ENCODE results near the gene TACR1. TPM values are rescaled to one million over a fixed set of nuclear protein-coding genes. Genes with fewer than 3 reads are reported as not detected.
A peak's percentile ranks its signal among the peaks of the same experiment; 100 is the strongest.

The TACR1 gene
- total RNA-seq, 4 donors from 2014 or later, result 0.14 to 10.1 (median 0.18) TPM

DNA sequence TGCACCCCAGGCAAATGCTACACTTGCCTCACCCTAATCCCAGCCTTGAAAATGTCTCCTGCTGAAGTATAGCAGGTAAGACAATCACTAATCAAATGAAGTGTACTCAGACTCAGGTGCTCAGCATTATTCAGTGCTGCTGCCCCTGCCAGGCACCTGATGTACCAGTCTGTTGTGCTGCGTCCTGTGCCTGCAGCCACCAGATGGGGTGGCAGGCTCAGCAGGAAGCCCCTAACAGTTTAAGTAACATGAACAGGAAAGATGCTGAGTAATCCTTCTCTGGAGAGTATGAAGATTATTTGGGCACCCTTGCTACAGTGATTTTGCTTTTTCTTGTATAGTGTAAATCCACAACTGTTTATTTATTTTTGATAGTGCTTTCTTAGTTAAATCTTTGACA lies 69.1 kb downstream of the TACR1 start:
- Histone ChIP-seq H3K27ac (no peak overlapping the region), H3K27me3 (no peaks in the 10 kb centered on the region), H3K9me3 (no peaks in the 10 kb centered on the region), H3K4me3 (no peak overlapping the region), H3K36me3 (no peaks in the 10 kb centered on the region), H3K4me1 (peaks cover 0 to 11% (median 5%) of the 10 kb centered on the region in 4 donors)
- in situ Hi-C loops (cut with MboI; ENCODE audit: low pct_ligation_motif_present in 1 of 4, low pct_unique_long_range_greater_than_20kb in 1 of 4, low sequenced_read_pairs in 3 of 4), result no loop called here
- 40% methylated on average over 1 of the region's 1 CpG; no CpG with 5 or more reads in 1 of the 2 donors for whole genome bisulfite sequencing, 2 donors (ENCODE audit: low coverage in 1 of 2)
- TF ChIP-seq CTCF (IDR thresholded peaks at IDR 0.05) (no peak), EP300 (IDR thresholded peaks at IDR 0.05; ENCODE audit: low read depth) (no peak), POLR2A (IDR thresholded peaks at IDR 0.05) (no peak), POLR2AphosphoS5 (IDR thresholded peaks at IDR 0.05) (no peak)
- no peak for DNase-seq
- intact Hi-C loops (cut with DNase I; ENCODE audit: low total_unique reads), result no loop called here

DNA sequence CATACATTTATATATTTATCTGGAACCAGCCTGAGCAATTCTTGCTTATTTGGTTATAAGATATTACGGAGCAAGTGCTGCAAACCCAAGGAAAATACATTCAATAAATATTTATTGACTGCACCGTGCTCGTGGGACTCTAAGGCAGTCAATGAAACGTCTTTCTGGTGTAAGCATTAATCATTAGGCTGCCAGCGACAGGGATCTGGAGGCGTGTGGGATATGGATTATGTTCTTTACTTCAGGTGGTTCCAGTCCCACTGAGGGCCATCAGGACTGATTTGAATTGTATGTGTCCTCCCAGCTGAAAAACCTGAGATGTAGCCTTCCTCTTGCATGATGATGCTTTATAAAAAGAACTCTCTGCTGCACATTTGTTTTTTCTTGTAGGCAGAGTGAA lies 75.4 kb downstream of the TACR1 start:
- in situ Hi-C loops (cut with MboI; ENCODE audit: low pct_ligation_motif_present in 1 of 4, low pct_unique_long_range_greater_than_20kb in 1 of 4, low sequenced_read_pairs in 3 of 4), result no loop called here
- H3K27me3 ChIP-seq, result no peaks in the 10 kb centered on the region
- H3K4me3 ChIP-seq, result no peak overlapping the region
- intact Hi-C loops (cut with DNase I; ENCODE audit: low total_unique reads), result no loop called here
- H3K36me3 ChIP-seq, result no peaks in the 10 kb centered on the region
- WGBS, 2 donors (ENCODE audit: low coverage in 1 of 2), result 82 to 100% methylated on average over 1 to 6 of the region's 6 CpGs
- no peaks in the 10 kb centered on the region for H3K4me1 ChIP-seq
- no peak overlapping the region for H3K27ac ChIP-seq
- H3K9me3 ChIP-seq, result no peaks in the 10 kb centered on the region
- DNase-seq, result no peak
- TF ChIP-seq EP300 (IDR thresholded peaks at IDR 0.05; ENCODE audit: low read depth) (no peak), CTCF (IDR thresholded peaks at IDR 0.05) (no peak), POLR2A (IDR thresholded peaks at IDR 0.05) (no peak), POLR2AphosphoS5 (IDR thresholded peaks at IDR 0.05) (no peak)

DNA sequence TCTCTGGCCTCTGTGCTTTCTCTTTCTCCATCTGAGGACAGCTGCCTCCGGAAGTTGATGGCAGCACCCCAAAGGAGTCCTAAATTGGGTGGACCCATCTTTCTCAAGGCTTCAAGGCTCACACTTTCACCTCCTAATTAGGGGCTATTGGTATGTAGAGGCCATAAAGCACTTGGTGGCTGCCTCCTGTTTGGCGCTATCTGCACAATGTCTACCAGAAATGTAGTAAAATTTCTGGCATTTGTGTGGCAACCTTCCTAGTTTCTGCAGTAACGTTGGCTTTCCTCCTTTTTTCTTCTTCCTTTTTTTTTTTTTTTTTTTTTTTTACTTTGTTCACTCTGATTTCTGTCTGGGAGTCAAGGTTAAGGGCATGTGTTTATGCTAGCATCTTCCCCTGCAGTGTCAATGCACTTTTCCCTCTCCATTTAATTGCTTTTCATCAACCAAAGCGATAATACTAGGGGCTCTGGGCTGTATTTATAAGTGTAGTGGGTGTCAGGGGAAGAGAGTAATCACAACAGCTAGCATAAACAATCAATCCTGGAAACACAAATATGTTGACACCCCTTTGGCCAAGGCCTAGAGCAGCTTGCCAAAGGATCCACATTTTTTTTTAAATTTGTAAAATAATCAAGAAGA lies 86.0 kb downstream of the TACR1 start:
- WGBS, 2 donors (ENCODE audit: low coverage in 1 of 2), result 32 to 61% methylated on average over 2 to 4 of the region's 4 CpGs
- Histone ChIP-seq H3K9me3 (no peaks in the 10 kb centered on the region), H3K36me3 (no peaks in the 10 kb centered on the region), H3K4me1 (peaks cover 0 to 5% (median 0%) of the 10 kb centered on the region in 4 donors), H3K4me3 (no peak overlapping the region), H3K27ac (no peak overlapping the region), H3K27me3 (no peaks in the 10 kb centered on the region)
- TF ChIP-seq EP300 (IDR thresholded peaks at IDR 0.05; ENCODE audit: low read depth), result peak; percentile 4
- TF ChIP-seq POLR2AphosphoS5 (IDR thresholded peaks at IDR 0.05), result peak; percentile 57 to 79 (median 66)
- TF ChIP-seq CTCF (IDR thresholded peaks at IDR 0.05), result no peak
- no peak for TF ChIP-seq POLR2A (IDR thresholded peaks at IDR 0.05)
- in situ Hi-C loops (cut with MboI; ENCODE audit: low pct_ligation_motif_present in 1 of 4, low pct_unique_long_range_greater_than_20kb in 1 of 4, low sequenced_read_pairs in 3 of 4) (no loop called here), intact Hi-C loops (cut with DNase I; ENCODE audit: low total_unique reads) (no loop called here)
- DNase-seq, result peak; percentile 8

- TF ChIP-seq POLR2A (IDR thresholded peaks at IDR 0.05) (no peak), POLR2AphosphoS5 (IDR thresholded peaks at IDR 0.05) (no peak), CTCF (IDR thresholded peaks at IDR 0.05) (no peak), EP300 (IDR thresholded peaks at IDR 0.05; ENCODE audit: low read depth) (no peak)
- intact Hi-C loops (cut with DNase I; ENCODE audit: low total_unique reads) (no loop called here), in situ Hi-C loops (cut with MboI; ENCODE audit: low pct_ligation_motif_present in 1 of 4, low pct_unique_long_range_greater_than_20kb in 1 of 4, low sequenced_read_pairs in 3 of 4) (no loop called here)
- DNase-seq, result no peak
- Histone ChIP-seq H3K4me1 (peaks cover 0 to 5% (median 0%) of the 10 kb centered on the region in 4 donors), H3K4me3 (no peak overlapping the region), H3K9me3 (no peaks in the 10 kb centered on the region), H3K27me3 (no peaks in the 10 kb centered on the region), H3K36me3 (no peaks in the 10 kb centered on the region), H3K27ac (no peak overlapping the region)
- WGBS, 2 donors (ENCODE audit: low coverage in 1 of 2), result 71 to 77% methylated on average over 4 to 9 of the region's 9 CpGs
Measured at GRCh38 chr2:75108937-75109482, 90.3 kb downstream of the TACR1 start.
